Choroid plexus epithelial cell (primary cell): Measurements from ENCODE around the gene MOBP.
A peak's percentile ranks its signal among the peaks of the same experiment; 100 is the strongest.

Experiments
- DNase-seq: peaks from one replicate; pipeline ENCODE4 v3.0.0-alpha.2; 2010; ENCODE audit warnings: low read depth
- H3K4me3 ChIP-seq: 2 replicates; pipeline ENCODE4 v1.5.1; 2011; ENCODE audit warnings: low read depth, mild to moderate bottlenecking, control low read depth, low read length, moderate library complexity
- CTCF ChIP-seq: conservative IDR thresholded peaks from 2 replicates; pipeline ENCODE4 v1.5.1; 2011; ENCODE audit warnings: low read depth, mild to moderate bottlenecking, control low read depth, inconsistent platforms, low read length, moderate library complexity

MOBP gene

GRCh38 chr3:39533226-39533625 lies 65.7 kb downstream of the MOBP start:
- TF ChIP-seq CTCF, result no peak
- H3K4me3 ChIP-seq, result no peak overlapping the region
- no peak for DNase-seq

GRCh38 chr3:39540162-39540921 lies 72.9 kb downstream of the MOBP start:
- no peak for TF ChIP-seq CTCF
- H3K4me3 ChIP-seq, result no peak overlapping the region
- DNase-seq, result no peak

- TF ChIP-seq CTCF, result no peak
- DNase-seq, result no peak
- H3K4me3 ChIP-seq, result no peak overlapping the region
These were observed 74.0 kb downstream of the MOBP start for GRCh38 chr3:39541442-39541841.

GRCh38 chr3:39541917-39542329 lies 74.4 kb downstream of the MOBP start:
- peak; percentile 41 for DNase-seq
- no peak overlapping the region for H3K4me3 ChIP-seq
- TF ChIP-seq CTCF, result peak; percentile 65

- no peak for TF ChIP-seq CTCF
- DNase-seq, result no peak
- H3K4me3 ChIP-seq, result no peak overlapping the region
These were observed 75.1 kb downstream of the MOBP start for GRCh38 chr3:39542588-39542988.

DNA sequence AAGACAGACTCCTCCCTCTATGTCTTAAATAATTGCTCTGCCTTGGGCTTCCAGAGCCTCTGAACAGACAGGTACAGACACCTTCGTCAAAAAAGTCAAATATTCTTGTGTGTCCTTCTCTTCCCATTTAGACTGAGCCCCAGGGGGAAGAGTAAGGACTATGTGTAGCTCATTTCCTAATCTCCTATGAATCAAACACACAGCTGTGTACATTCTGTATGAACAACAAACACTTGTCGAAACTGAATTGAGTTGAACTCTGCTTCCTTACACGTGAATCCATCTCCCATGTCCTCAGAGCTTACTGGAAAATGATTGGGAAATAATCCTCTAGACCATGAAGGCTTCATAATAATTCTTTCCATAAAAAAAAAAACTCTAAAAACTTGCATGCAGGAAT lies 80.8 kb downstream of the MOBP start:
- TF ChIP-seq CTCF, result no peak
- peak; percentile 28 for DNase-seq
- no peak overlapping the region for H3K4me3 ChIP-seq
